Measurements from ENCODE around the gene MLN.

MLN gene

GRCh38 chr6:33750244-33750991 lies 53.4 kb downstream of the MLN start:
- DNase-seq = no peak

GRCh38 chr6:33749401-33749800 lies 54.4 kb downstream of the MLN start:
- DNase-seq = no peak

GRCh38 chr6:33748841-33749240 lies 55.0 kb downstream of the MLN start:
- DNase-seq = no peak

- no peak for DNase-seq
Observed at GRCh38 chr6:33747823-33748222, 56.0 kb downstream of the MLN start.

GRCh38 chr6:33746651-33747100 lies 57.1 kb downstream of the MLN start, which contains the start of gene IP6K3:
Gene IP6K3 (minus strand): TSS chr6:33746905. CDS start chr6:33735476, 11,429 bp downstream.
- no peak for DNase-seq

GRCh38 chr6:33746036-33746600 lies 57.7 kb downstream of the MLN start:
- DNase-seq = no peak

GRCh38 chr6:33745548-33745947 lies 58.3 kb downstream of the MLN start:
- DNase-seq = no peak

GRCh38 chr6:33744895-33745546 lies 58.8 kb downstream of the MLN start:
- DNase-seq = no peak
